Fibroblast of skin of left biceps (primary cell): ENCODE results near the gene CCSER1.
A peak's percentile ranks its signal among the peaks of the same experiment; 100 is the strongest.
"Not testable (repeated sequence)": the region's sequence is repeated elsewhere in the genome, so short reads cannot be mapped to it uniquely, and the experiment has no call there.

Experiments
- DNase-seq, 2 experiments: peaks; one replicate each; pipeline ENCODE4 v3.0.0-alpha.2; 2013; ENCODE audit warnings: low read depth in 2 of 2

The CCSER1 gene

GRCh38 chr4:91037951-91038350 lies 910.8 kb downstream of the CCSER1 start:
- no peak for DNase-seq

DNA sequence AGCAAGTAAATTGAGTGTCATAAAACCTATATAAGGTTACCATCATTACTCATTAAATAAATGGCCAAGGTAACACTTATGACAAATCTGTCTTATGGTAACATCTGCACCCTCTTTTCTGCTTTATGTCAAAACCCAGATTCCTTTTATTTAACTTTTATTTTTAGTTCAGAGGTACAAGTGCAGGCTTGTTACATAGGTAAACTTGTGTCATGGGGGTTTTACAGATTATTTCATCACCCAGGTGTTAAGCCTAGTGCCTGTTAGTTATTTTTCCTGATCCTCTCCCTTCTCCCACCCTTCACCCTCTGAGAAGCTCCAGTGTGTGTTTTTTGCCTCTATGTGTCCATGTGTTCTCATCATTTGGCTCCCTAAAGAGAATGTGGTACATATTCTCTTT lies 930.7 kb downstream of the CCSER1 start:
- no peak for DNase-seq

- no peak for DNase-seq
Measured at GRCh38 chr4:91058345-91058744, 931.2 kb downstream of the CCSER1 start.

DNA sequence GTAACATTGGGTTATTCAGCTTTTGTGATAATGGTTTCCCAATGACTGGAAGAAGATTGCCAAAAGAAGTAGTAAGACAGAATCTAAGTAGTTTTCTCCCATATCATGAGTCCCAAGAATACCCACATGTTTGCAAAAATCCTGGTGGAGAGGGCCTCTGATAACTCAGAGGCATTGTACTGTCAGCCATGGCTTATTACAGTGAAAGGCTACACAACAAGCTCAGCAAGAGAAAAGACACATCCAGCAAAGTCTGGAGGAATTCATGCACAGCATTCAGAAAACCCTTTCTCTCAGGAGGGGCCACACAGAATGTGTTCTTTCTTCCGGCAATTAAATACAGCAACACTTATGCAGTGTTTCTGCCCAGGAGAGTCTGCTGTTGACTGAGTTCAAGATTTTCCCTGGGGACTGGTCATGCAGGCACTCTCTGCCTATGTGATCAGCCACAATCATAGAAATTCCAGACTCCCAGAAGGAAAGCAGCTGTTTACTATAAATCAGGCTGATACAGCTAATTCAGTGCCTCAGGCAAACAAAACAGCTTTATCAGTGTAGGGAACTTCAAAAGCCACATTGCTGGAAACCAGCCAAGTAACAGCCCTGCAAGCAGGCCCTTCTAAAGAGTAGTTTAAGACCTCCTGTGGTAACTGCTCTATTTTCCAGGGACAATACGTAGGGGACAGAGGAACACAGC lies 937.1 kb downstream of the CCSER1 start:
- peak in 1 of 2 experiments; percentile 9 for DNase-seq

GRCh38 chr4:91065117-91065516 lies 937.9 kb downstream of the CCSER1 start:
- DNase-seq: no peak

GRCh38 chr4:91070736-91071135 lies 943.5 kb downstream of the CCSER1 start:
- no peak for DNase-seq

- no peak for DNase-seq
Measured at GRCh38 chr4:91076147-91076546, 949.0 kb downstream of the CCSER1 start.

DNA sequence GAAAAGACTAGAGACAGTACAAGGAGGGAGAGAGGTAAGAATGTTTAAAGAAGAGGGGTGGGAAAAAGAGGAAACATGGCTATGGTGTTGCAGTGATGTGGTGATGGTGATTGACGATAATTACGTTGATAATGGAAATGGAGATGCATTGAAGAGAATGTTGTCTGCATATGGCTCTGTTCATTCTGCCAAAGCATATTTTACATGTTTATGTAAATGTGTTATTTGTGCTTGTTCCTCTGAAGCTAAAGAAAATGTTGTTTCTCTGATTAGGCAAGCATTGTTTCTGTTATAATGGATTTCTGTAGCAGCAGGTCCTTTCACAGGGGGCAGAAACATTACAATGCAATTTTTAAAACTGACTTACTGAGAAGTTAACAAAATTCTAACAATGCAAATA lies 958.8 kb downstream of the CCSER1 start:
- DNase-seq: no peak

DNA sequence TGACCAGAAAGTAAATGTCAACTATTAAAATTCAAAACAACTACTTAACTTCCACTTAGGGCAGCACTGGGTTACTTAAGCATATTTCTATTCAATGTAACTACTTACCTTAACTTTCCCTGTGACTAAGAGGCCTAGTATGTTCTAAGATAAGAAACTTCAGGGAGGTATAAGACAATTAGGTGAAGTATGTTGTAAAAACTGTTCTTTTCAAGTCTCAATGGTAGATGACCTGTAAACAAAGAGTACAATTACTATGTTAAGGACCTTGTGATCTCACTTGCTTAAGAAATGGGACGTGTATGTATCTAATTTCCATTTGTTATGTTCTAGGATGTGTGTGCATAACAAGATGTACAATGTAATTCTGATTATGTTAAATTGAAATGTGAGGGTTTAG lies 960.5 kb downstream of the CCSER1 start:
- DNase-seq: no peak

DNA sequence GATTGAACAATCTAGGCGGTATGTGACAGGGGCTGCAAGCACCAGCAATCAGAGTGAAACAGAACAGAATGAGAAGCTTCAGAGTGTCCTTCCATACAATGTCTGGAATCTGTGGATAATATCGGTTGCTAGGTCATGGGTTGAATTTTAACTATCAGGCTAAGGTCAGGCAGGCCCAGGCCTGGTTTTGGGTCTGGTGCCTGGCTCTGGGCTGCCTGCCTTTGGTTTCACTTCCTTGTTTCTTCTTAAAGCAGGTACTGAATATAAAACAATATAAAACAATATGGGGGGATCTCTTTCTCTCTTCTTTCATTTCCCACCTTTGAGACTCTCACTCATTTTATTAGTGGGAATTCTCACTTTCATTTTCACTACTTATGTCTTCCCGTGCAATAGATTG lies 962.0 kb downstream of the CCSER1 start:
- DNase-seq: no peak

- DNase-seq: no peak
Measured at GRCh38 chr4:91092398-91092980, 965.3 kb downstream of the CCSER1 start.

DNA sequence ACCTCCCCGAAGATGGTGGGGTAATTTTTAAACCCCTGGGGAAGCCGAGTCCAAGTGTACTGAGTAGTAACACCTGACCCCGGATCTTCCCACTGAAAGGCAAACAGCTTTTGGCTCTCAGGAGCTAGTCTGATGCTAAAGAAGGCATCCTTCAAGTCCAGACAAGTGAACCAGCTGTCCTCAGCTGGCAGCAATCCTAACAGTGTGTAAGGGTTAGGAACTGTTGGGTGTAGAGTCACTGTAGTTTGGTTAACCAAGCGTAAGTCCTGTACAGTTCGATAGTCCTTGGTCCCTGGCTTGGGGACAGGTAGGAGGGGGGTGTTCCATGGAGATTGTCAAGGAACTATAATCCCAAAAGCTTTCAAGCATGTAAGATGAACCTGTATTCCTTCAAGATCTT lies 967.0 kb downstream of the CCSER1 start:
- not testable (repeated sequence) for DNase-seq

- DNase-seq: no peak
Measured at GRCh38 chr4:91099666-91100065, 972.5 kb downstream of the CCSER1 start.

- no peak for DNase-seq
Measured at GRCh38 chr4:91108751-91109150, 981.6 kb downstream of the CCSER1 start.

- no peak for DNase-seq
Measured at GRCh38 chr4:91111556-91111955, 984.4 kb downstream of the CCSER1 start.

DNA sequence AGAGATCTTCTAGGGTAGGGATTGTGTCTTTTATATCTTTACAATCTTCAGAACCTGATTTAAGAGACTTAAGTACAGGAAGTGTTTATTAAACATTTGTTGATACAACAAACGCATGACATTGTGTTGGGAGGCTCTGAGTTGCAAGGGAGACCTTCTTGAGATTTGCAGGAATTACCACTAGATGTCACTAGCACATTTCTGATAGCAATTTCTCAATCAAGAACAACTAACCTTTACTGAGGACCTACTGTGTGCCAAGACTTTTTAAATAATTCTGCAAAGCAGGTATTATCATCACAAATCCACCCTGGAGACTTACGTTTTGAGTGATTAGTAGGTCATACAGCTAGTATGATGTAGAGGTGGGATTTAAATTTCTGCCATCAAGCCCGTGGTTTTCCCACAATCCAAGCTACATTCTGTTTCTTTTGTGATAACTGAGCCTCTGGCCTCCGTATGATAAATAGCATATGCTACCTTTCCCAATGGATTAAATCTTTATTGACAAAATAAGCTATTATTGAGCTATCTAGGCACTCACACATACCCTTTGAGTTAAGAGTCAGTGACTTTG lies 986.0 kb downstream of the CCSER1 start:
- no peak for DNase-seq

DNA sequence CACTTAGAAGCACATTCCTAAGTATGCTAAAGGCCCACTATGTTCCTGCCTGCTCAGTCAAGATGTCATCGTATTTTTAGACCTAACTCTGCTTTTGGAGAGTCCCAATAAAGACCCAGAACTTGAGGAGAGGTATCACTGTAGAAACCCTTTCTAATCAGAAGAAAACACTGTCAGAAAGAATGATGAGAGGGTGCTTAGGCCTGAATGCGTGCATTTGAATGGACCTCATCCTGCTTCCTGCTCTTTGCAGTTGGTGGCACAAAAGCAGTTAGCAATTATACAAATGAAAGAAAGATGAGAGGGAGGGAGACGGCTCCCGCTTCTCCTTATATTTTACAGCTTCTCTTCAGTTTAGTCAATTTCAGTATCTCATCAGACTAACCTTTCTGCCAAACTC lies 987.2 kb downstream of the CCSER1 start:
- no peak for DNase-seq

DNA sequence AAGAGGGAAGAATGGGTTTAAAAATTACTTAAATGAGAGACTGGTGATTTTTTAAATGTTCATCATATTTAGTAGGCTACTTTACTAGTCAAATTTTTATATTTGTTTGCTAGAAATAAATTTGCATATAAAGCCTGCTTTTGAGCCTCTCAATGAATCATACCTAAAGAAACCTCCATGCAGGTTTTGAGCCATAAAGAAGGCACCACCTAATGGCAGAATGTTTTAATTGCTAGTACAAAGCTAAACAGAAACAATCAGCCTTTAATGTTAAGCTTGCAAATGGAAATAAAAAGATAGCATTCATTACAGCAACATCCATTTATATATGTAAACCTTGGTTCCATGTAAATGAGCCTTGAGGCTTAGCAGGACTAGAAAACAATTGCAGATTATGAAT lies 989.7 kb downstream of the CCSER1 start:
- no peak for DNase-seq

- no peak for DNase-seq
Measured at GRCh38 chr4:91118597-91118996, 991.4 kb downstream of the CCSER1 start.

DNA sequence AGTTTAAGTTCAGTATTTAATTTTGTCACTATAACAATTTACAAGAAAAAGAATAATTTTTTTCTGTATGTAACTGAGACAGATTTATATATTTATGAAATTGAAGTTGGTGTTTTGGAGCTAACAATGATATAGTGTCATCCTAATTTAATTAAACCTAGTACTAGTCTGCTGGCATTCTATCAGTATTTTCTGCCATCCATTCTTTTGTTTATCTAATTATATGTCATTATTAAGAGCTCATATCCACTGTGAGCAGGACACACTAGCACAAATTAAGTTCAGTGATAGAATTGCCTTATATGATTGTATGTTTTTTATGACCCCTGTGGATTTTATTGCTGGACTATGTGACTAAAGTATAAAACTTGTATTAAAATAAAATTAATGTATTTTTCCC lies 996.5 kb downstream of the CCSER1 start:
- DNase-seq: no peak

DNA sequence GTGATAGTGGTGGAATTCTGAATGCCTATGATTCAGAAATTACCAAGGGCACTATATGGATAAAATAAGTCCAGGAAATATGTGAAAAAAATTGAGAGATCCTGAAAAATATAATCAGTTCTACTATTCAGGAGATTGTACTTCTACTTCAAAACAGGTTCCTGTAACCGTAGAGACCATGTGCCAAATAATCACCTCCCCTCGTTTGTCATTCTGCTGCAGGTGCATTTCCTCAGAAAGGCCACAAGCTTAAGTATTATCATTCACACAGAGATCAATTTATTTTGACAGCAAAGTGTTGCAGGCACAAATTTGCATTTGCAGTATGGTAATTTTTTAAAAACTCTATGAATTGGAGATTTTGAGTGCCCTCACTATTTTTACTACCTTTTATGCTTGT lies 1000.0 kb downstream of the CCSER1 start:
- no peak for DNase-seq

DNA sequence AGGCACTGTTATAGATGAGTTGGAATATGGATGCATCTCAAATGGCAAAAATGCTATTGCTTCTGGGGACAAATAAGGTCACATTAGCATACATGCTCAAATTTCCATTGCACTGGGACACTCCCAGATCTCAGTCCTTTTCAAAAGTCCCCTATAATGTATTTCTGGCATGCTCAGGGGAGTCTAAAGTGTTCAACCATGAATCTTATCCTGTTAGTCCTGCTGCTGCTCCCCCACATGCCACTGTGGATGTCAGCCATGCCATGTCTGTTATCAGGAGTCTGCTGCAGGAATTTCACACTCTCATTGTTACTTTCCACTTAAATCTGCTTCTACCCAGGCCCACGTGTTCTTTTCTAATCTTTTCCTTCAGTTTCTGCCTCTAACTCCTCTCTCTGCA lies 1000.6 kb downstream of the CCSER1 start:
- no peak for DNase-seq

- no peak for DNase-seq
Measured at GRCh38 chr4:91128519-91128918, 1001.3 kb downstream of the CCSER1 start.

GRCh38 chr4:91147067-91147466 lies 1019.9 kb downstream of the CCSER1 start:
- DNase-seq: no peak
